Suprapubic skin (tissue), 3 donors: ENCODE results near the gene TUNAR.

Experiments used
- CTCF ChIP-seq, 2 donors: fragments of 200-600 bp in 1 of 2; fragments of 450-650 bp in 1 of 2; sonication (generic) in 1 of 2; IDR thresholded peaks; one replicate each; pipeline ENCODE4 v1.5.1; 2016 to 2019; ENCODE audit warnings: antibody characterized with exemption in 2 of 2, mild to moderate bottlenecking in 1 of 2, moderate library complexity in 1 of 2
- POLR2A ChIP-seq, 2 donors: fragments of 450-650 bp; IDR thresholded peaks; one replicate each; pipeline ENCODE4 v1.6.1; 2017; ENCODE audit warnings: antibody characterized with exemption in 2 of 2, mild to moderate bottlenecking in 2 of 2, moderate library complexity in 2 of 2

- TF ChIP-seq CTCF (IDR thresholded peaks at IDR 0.05), result no peak
- TF ChIP-seq POLR2A (IDR thresholded peaks at IDR 0.05), result no peak
These were observed 36.4 kb upstream of the TUNAR start for GRCh38 chr14:95840094-95840700.
